ENCODE data around the gene DMRTC1B. TPM values are rescaled to one million over a fixed set of nuclear protein-coding genes. Genes with fewer than 3 reads are reported as not detected.
"Not testable (repeated sequence)": the region's sequence is repeated elsewhere in the genome, so short reads cannot be mapped to it uniquely, and the experiment has no call there.

The DMRTC1B gene, protein sequence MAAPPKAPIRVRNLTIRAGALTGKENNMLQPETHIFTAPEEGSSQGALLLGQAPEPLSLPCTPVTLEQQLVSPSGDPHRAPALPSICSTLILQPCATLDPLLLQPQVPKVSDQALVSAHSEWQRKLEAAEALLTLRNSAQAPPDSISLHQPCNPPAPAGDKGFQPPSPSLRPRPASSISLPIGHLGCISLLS
- 1 to 10 TPM in 3 of 10 donors, under 1 TPM in 6, not detected in 1; 0.17 to 1.5 (median 0.62) TPM for polyA plus RNA-seq (ENCODE audit: insufficient read length in 10 of 10)
- long read RNA-seq, donor 1 = 0 reads
- long read RNA-seq, donor 2 = 0 reads
- long read RNA-seq, donor 3 = 0 reads
- long read RNA-seq, donor 4 = 0 reads
- long read RNA-seq, donor 5 = 0 reads
- long read RNA-seq, donor 6 = 0 reads
- long read RNA-seq, donor 7 = 0 reads
- long read RNA-seq, donor 8 = 0 reads
- long read RNA-seq, donor 9 = 0 reads

- not testable (repeated sequence) for DNase-seq
These were observed at the start of gene DMRTC1B for GRCh38 chrX:72776653-72777466. DMRTC1B (plus strand) TSS chrX:72776890; CDS start chrX:72845136, 68,246 bp downstream.

- no peak for DNase-seq
These were observed 48.8 kb upstream of the DMRTC1B start for GRCh38 chrX:72727846-72728245.

DNA sequence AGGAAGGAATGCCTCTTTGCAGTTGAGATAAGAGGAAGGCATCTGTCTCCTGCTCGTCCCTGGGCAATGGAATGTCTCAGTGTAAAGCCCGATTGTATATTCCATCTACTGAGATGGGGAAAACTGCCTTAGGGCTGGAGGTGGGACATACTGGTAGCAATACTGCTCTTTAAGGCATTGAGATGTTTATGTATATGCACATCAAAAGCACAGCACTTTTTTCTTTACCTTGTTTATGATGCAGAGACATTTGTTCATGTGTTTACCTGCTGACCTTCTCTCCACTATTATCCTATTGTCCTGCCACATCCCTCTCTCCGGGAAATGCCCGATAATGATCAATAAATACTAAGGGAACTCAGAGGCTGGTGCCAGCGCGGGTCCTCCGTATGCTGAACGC, 43.1 kb upstream of the DMRTC1B start:
- not testable (repeated sequence) for DNase-seq

GRCh38 chrX:72735561-72735960, 41.1 kb upstream of the DMRTC1B start:
- no peak for DNase-seq

DNA sequence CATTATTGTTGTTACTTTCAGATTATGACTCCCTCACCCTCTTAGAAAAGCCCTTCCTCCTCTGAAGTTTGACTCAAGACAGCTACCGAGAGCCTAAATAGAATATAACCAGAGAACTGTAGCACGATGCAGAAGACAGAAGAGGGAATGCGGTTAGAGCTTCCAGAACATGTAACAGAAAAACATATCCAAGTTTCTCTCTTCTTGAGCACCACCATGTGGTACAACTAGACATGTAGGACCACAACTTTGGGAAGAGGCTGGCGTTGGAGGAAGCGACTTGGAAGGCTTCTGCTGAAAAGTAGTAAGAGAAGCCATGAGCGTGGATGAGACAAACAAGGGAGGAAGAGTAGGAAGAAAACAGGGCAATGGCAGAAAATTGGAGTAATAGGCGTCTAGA, 31.1 kb upstream of the DMRTC1B start:
- DNase-seq = not testable (repeated sequence)

GRCh38 chrX:72748545-72748944, 28.1 kb upstream of the DMRTC1B start:
- DNase-seq = not testable (repeated sequence)

GRCh38 chrX:72760454-72760853, 16.2 kb upstream of the DMRTC1B start:
- DNase-seq = not testable (repeated sequence)

GRCh38 chrX:72777467-72777790, 739 bp downstream of the DMRTC1B start:
- DNase-seq = not testable (repeated sequence)

DNA sequence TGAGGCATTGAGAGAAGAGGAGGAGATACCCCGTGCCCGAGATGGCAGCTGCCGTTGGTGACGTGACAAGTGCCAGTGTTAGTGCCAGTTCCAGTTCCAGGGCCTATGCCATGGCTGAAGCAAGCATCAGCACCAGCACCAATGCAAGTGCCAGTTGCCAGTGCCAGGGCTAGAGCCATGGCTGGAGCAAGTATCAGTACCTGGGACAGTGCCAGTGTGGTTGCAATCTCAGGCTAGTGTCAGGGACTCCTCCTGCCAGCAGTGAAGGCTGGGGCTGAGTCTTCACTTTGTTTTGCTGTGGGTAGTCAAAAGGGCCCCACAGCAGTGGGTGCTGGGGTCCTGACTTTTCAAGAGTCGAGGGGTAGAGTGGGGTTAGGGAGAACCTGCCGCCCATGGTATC, 1.5 kb downstream of the DMRTC1B start:
- not testable (repeated sequence) for DNase-seq

GRCh38 chrX:72782560-72782959, 5.9 kb downstream of the DMRTC1B start, which contains the start of gene FAM236B:
FAM236B (minus strand) TSS chrX:72782660; CDS start chrX:72782560, 100 bp downstream.
- not testable (repeated sequence) for DNase-seq

GRCh38 chrX:72783365-72783936, 6.8 kb downstream of the DMRTC1B start:
- not testable (repeated sequence) for DNase-seq

DNA sequence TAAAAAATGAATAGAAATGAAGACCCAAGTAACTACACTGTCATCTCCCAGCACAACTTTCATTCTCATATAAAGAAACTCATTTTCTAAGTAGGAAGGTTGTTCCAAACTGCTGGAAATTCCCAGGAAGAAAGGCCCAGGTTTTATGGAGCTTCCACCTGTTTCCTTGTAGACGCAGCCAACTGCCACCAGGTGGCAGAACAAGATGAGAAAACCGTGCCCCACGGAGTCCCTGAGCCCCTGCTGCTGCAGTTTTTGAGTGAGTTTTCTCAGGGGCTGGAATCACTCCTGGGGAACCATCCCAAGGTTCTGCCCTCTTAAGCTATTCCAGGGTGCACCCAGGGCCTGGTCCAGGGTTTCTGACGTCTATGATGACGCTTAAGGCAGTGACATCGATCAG, 7.3 kb downstream of the DMRTC1B start:
- DNase-seq = not testable (repeated sequence)

DNA sequence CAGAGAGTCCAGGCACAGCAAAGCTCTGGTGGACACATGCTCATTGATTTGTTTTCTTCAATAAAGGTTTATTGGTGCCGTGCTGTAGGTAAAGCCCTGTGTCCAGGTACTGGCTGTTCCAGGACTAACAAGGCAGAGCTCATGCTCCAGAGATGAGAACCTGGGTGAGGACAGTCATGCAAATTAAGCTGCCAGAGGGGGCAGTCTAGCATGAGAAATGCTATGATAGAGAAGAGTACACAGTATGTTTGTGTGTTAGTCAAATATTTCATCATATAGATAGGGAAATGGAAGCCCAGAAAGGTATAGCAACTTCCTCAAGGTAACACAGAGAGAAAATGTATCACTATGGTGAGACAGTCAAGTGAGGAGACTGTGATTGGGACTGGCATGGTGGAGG, 11.5 kb downstream of the DMRTC1B start:
- DNase-seq = not testable (repeated sequence)

GRCh38 chrX:72790390-72790789, 13.7 kb downstream of the DMRTC1B start:
- not testable (repeated sequence) for DNase-seq

- not testable (repeated sequence) for DNase-seq
These were observed 31.4 kb downstream of the DMRTC1B start, which contains the start of gene FAM236D for GRCh38 chrX:72808110-72808509. FAM236D (minus strand) TSS chrX:72808210; CDS start chrX:72808110, 100 bp downstream.

DNA sequence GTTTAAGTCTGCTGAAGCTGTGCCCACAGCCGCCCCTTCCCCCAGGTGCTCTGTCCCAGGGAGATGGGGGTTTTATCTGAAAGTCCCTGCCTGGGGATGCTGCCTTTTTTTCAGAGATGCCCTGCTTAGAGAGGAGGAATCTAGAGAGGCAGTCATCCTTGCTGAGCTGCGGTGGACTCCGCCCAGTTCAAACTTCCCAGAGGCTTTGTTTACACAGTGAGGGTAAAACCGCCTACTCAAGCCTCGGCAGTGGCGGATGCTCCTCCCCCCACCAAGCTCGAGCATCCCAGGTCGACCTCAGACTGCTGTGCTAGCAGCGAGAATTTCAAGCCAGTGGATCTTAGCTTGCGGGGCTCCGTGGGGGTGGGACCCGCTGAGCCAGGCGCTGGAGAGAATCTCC, 54.0 kb downstream of the DMRTC1B start:
- DNase-seq = not testable (repeated sequence)

DNA sequence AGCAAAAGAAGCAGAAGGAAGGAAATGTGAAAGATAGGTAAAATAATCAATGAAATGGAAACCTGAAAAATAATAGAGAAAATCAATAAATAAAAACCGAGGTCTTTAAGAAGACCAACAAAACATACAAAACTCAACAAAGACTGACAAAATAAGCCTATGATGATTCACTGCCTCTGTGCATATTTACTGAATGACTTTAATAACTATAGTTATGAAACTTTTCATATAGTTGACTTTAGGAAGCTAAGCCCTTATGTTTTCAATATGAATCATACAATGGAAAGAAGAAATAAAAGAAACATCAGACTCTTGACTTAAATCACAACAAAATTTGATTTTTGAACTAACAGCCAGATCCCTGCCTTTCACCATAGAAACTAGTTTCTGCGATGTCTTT, 60.8 kb downstream of the DMRTC1B start:
- not testable (repeated sequence) for DNase-seq

DNA sequence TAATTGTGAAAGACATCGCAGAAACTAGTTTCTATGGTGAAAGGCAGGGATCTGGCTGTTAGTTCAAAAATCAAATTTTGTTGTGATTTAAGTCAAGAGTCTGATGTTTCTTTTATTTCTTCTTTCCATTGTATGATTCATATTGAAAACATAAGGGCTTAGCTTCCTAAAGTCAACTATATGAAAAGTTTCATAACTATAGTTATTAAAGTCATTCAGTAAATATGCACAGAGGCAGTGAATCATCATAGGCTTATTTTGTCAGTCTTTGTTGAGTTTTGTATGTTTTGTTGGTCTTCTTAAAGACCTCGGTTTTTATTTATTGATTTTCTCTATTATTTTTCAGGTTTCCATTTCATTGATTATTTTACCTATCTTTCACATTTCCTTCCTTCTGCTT, 106.2 kb downstream of the DMRTC1B start:
- not testable (repeated sequence) for DNase-seq

- DNase-seq = not testable (repeated sequence)
These were observed 113.0 kb downstream of the DMRTC1B start for GRCh38 chrX:72889740-72890139.
